Keratinocyte (primary cell): Measurements from ENCODE around the gene ALDH7A1. TPM values are rescaled to one million over a fixed set of nuclear protein-coding genes. Genes with fewer than 3 reads are reported as not detected.
A peak's percentile ranks its signal among the peaks of the same experiment; 100 is the strongest.

Experiments used
- DNase-seq: peaks from one replicate; pipeline ENCODE4 v3.0.0-alpha.2; 2011; ENCODE audit warnings: low read depth, missing footprints, low spot score
- FAIRE-seq: peaks from 2 replicates; lab custom pipeline; 2011; peaks lifted over from hg19 to GRCh38; lab: Jason Lieb, UNC
- H2AFZ ChIP-seq: 2 replicates; pipeline ENCODE4 v1.6.0; 2012; ENCODE audit warnings: low read length, control low read depth, inconsistent platforms; ENCODE audit not compliant: control insufficient read depth
- H3K27ac ChIP-seq: 2 replicates; pipeline ENCODE4 v1.5.1; 2011; ENCODE audit warnings: low read length; ENCODE audit not compliant: control insufficient read depth, insufficient read depth
- H3K27me3 ChIP-seq: 3 replicates; pipeline ENCODE4 v1.6.0; 2011; ENCODE audit warnings: low read length; ENCODE audit not compliant: control insufficient read depth, insufficient read depth; ENCODE audit errors: extremely low read depth
- H3K36me3 ChIP-seq, 2 experiments: 2 replicates in 1 of 2; 3 replicates in 1 of 2; pipeline ENCODE4 v1.5.1; 2011; ENCODE audit warnings: low read length in 2 of 2, mild to moderate bottlenecking in 1 of 2; ENCODE audit not compliant: control insufficient read depth in 2 of 2, insufficient read depth in 2 of 2; ENCODE audit errors: extremely low read depth in 1 of 2
- H3K4me1 ChIP-seq: 3 replicates; pipeline ENCODE4 v1.5.1; 2011; ENCODE audit warnings: low read length; ENCODE audit not compliant: control insufficient read depth, insufficient read depth; ENCODE audit errors: extremely low read depth
- H3K4me2 ChIP-seq: 3 replicates; pipeline ENCODE4 v1.6.0; 2011; ENCODE audit warnings: low read depth, low read length; ENCODE audit not compliant: control insufficient read depth, insufficient read depth; ENCODE audit errors: extremely low read depth
- H3K4me3 ChIP-seq, 3 experiments: fragments of 200-600 bp in 1 of 3; sonication (generic) in 1 of 3; 2 replicates in 2 of 3; 3 replicates in 1 of 3; pipeline ENCODE4 v1.5.1; 2011 to 2016; ENCODE audit warnings: low read length in 3 of 3, mild to moderate bottlenecking in 3 of 3, control low read depth in 2 of 3, inconsistent platforms in 1 of 3, low read depth in 1 of 3, mixed read lengths in 1 of 3, mixed run types in 1 of 3, moderate library complexity in 1 of 3; ENCODE audit not compliant: control insufficient read depth in 2 of 3, insufficient read depth in 2 of 3; ENCODE audit errors: extremely low read depth in 1 of 3
- H3K79me2 ChIP-seq: 2 replicates; pipeline ENCODE4 v1.6.0; 2012; ENCODE audit warnings: low read length; ENCODE audit not compliant: control insufficient read depth, insufficient read depth
- H3K9ac ChIP-seq: 3 replicates; pipeline ENCODE4 v1.6.0; 2011; ENCODE audit warnings: low read length; ENCODE audit not compliant: control insufficient read depth, insufficient read depth; ENCODE audit errors: extremely low read depth
- H3K9me1 ChIP-seq: 3 replicates; pipeline ENCODE4 v1.6.0; 2011; ENCODE audit warnings: low read length; ENCODE audit not compliant: control insufficient read depth, insufficient read depth; ENCODE audit errors: extremely low read depth
- H3K9me3 ChIP-seq: 2 replicates; pipeline ENCODE4 v1.5.1; 2012; ENCODE audit warnings: low read depth, low read length; ENCODE audit not compliant: control insufficient read depth
- H4K20me1 ChIP-seq: 3 replicates; pipeline ENCODE4 v1.6.0; 2011; ENCODE audit warnings: low read length; ENCODE audit not compliant: control insufficient read depth, insufficient read depth; ENCODE audit errors: extremely low read depth
- CTCF ChIP-seq, 3 experiments: IDR thresholded peaks in 1 of 3; conservative IDR thresholded peaks in 1 of 3; optimal IDR thresholded peaks in 1 of 3; 2 replicates in 2 of 3; 3 replicates in 1 of 3; pipeline versions ENCODE3 to v1.5.1; 2011; ENCODE audit warnings: low read length in 3 of 3, mild to moderate bottlenecking in 3 of 3, moderate library complexity in 2 of 3, control low read depth in 1 of 3, inconsistent platforms in 1 of 3; ENCODE audit not compliant: insufficient read depth in 2 of 3; ENCODE audit errors: extremely low read depth in 1 of 3
- EZH2 ChIP-seq: IDR thresholded peaks from one replicate; pipeline ENCODE4 v1.6.1; 2012; ENCODE audit warnings: inconsistent platforms, mild to moderate bottlenecking, low read length, moderate library complexity
- dilution Hi-C: fragments of 300-500 bp; cut with MboI; formaldehyde crosslinking; loops from one replicate; pipeline ENCODE4 v1.7.0; 2020; ENCODE audit warnings: low sequenced_read_pairs; ENCODE audit not compliant: extremely low pct_ligation_motif_present
- polyA plus RNA-seq, 5 experiments: library from polyadenylated mRNA; depleted of rRNA in 3 of 5; stranded (reverse) in 3 of 5; stranded (forward) in 1 of 5; unstranded in 1 of 5; fragments of >200 nt; gene quantifications; 1 replicate in 1 of 5; 2 replicates in 3 of 5; 3 replicates in 1 of 5; pipeline versions ENCODE4 v1.2.1 to v1.2.3, GENCODE V29; 2011 to 2012; ENCODE audit warnings: missing spikeins in 2 of 5, low read depth in 1 of 5, low replicate concordance in 1 of 5

Gene ALDH7A1
- polyA plus RNA-seq, 1 donor (not counting 4 experiments of a cell fraction or from before 2014, with no cell fraction given) = 183 TPM

DNA sequence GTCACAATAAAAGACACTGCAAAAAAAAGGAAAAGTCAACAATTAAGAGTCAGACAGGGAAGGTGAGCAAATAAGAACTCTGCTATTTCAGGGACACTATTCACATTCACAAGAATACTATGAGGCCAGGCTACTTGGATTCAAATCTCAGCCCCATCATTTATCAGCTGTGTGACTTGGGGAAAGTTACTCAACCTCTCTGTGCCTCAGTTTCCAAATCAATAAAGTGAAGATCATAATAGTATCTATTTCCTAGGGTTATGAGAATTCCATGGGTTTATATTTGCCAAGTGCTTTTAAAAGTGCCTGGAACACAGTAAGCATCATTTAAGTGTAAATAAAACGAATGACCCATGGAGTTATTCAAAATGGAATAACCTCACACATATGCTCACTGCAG is 56.4 kb downstream of the ALDH7A1 start:
- no peaks in the 10 kb centered on the region for H3K9me3 ChIP-seq
- H3K27me3 ChIP-seq = no peaks in the 10 kb centered on the region
- no peak for TF ChIP-seq CTCF (optimal IDR thresholded peaks at IDR 0.05 in 1 of 3, IDR thresholded peaks at IDR 0.05 in 1 of 3, conservative IDR thresholded peaks at IDR 0.05 in 1 of 3; ENCODE audit: extremely low read depth in 1 of 3, insufficient read depth in 2 of 3, low read length in 3 of 3)
- TF ChIP-seq EZH2 = no peak
- no peak for FAIRE-seq
- H3K4me3 ChIP-seq = no peak overlapping the region
- H3K79me2 ChIP-seq = no peaks in the 10 kb centered on the region
- H3K9ac ChIP-seq = no peak overlapping the region
- peaks cover 13% of the 10 kb centered on the region for H3K4me1 ChIP-seq
- no peaks in the 10 kb centered on the region for H3K9me1 ChIP-seq
- no peak overlapping the region for H3K4me2 ChIP-seq
- dilution Hi-C loops = no loop called here
- no peak for DNase-seq
- no peak overlapping the region for H2AFZ ChIP-seq
- no peaks in the 10 kb centered on the region for H4K20me1 ChIP-seq
- H3K27ac ChIP-seq = no peak overlapping the region
- H3K36me3 ChIP-seq = peaks cover 0 to 2% of the 10 kb centered on the region in 2 experiments

DNA sequence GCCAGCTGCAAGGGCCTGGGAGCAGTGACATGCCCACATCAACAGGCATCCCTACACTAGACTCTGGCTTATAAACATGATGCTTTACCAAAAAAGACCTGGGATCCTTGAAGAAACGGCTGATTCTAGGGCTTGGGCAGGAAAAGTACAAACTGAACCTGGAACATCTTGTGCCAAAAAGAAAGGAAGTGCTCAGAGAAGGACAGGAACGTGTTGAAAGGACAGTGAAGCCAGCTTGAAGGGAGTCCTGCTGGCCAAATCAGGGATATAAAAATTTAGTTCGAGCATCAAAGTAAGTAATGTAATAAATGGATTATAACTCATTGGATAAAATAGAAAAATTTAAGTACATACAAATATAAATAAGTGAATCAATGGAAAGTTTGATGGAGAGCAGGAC is 58.1 kb downstream of the ALDH7A1 start:
- no peak overlapping the region for H3K4me3 ChIP-seq
- dilution Hi-C loops = no loop called here
- H3K36me3 ChIP-seq = no peaks in the 10 kb centered on the region
- TF ChIP-seq EZH2 (no peak), CTCF (optimal IDR thresholded peaks at IDR 0.05 in 1 of 3, IDR thresholded peaks at IDR 0.05 in 1 of 3, conservative IDR thresholded peaks at IDR 0.05 in 1 of 3; ENCODE audit: extremely low read depth in 1 of 3, insufficient read depth in 2 of 3, low read length in 3 of 3) (no peak)
- H3K4me2 ChIP-seq = peak overlapping the region; percentile 42
- H3K27me3 ChIP-seq = no peaks in the 10 kb centered on the region
- H4K20me1 ChIP-seq = no peaks in the 10 kb centered on the region
- H3K4me1 ChIP-seq = peaks cover 13% of the 10 kb centered on the region
- H3K79me2 ChIP-seq = no peaks in the 10 kb centered on the region
- peak overlapping the region; percentile 33 for H2AFZ ChIP-seq
- no peak overlapping the region for H3K9ac ChIP-seq
- H3K9me3 ChIP-seq = no peaks in the 10 kb centered on the region
- no peak overlapping the region for H3K27ac ChIP-seq
- no peaks in the 10 kb centered on the region for H3K9me1 ChIP-seq
- no peak for FAIRE-seq
- no peak for DNase-seq
